HG03064 (cell line): ENCODE data around the gene NINJ1.

Experiments
- ATAC-seq: cut with Tn5 transposase; IDR thresholded peaks from one replicate; pipeline ENCODE4 v1.9.1; 2021; ENCODE audit warnings: low read depth; ENCODE audit not compliant: unreplicated experiment

Gene NINJ1

GRCh38 chr9:93091056-93091452 lies 43.0 kb downstream of the NINJ1 start:
- no peak for ATAC-seq

GRCh38 chr9:93090091-93090655 lies 43.9 kb downstream of the NINJ1 start:
- no peak for ATAC-seq

- no peak for ATAC-seq
These were observed 44.5 kb downstream of the NINJ1 start for GRCh38 chr9:93089481-93089991.

GRCh38 chr9:93089024-93089423 lies 45.0 kb downstream of the NINJ1 start:
- ATAC-seq, result no peak

GRCh38 chr9:93088656-93089015 lies 45.4 kb downstream of the NINJ1 start:
- no peak for ATAC-seq

GRCh38 chr9:93087971-93088655 lies 45.9 kb downstream of the NINJ1 start:
- no peak for ATAC-seq

- ATAC-seq, result no peak
These were observed 47.4 kb downstream of the NINJ1 start for GRCh38 chr9:93086447-93087224.

GRCh38 chr9:93085676-93086075 lies 48.4 kb downstream of the NINJ1 start:
- no peak for ATAC-seq

GRCh38 chr9:93084471-93084881 lies 49.6 kb downstream of the NINJ1 start:
- no peak for ATAC-seq

GRCh38 chr9:93083592-93084470 lies 50.2 kb downstream of the NINJ1 start:
- ATAC-seq, result no peak

GRCh38 chr9:93082841-93083411 lies 51.1 kb downstream of the NINJ1 start:
- ATAC-seq, result no peak

- ATAC-seq, result no peak
These were observed 52.1 kb downstream of the NINJ1 start for GRCh38 chr9:93081931-93082330.

- ATAC-seq, result no peak
These were observed 52.9 kb downstream of the NINJ1 start for GRCh38 chr9:93081081-93081529.

- no peak for ATAC-seq
These were observed 53.6 kb downstream of the NINJ1 start for GRCh38 chr9:93080406-93080805.

- ATAC-seq, result no peak
These were observed 54.7 kb downstream of the NINJ1 start for GRCh38 chr9:93079371-93079770.

- ATAC-seq, result no peak
These were observed 56.2 kb downstream of the NINJ1 start for GRCh38 chr9:93077811-93078210.

- no peak for ATAC-seq
These were observed 56.7 kb downstream of the NINJ1 start for GRCh38 chr9:93077367-93077766.

GRCh38 chr9:93076792-93077128 lies 57.3 kb downstream of the NINJ1 start:
- no peak for ATAC-seq

GRCh38 chr9:93076101-93076791 lies 57.8 kb downstream of the NINJ1 start:
- ATAC-seq, result no peak

- no peak for ATAC-seq
These were observed 61.7 kb downstream of the NINJ1 start for GRCh38 chr9:93072383-93072795.
